Ishikawa (cell line): Measurements from ENCODE around the gene ANKDD1A.

Experiments used
- CEBPB ChIP-seq: IDR thresholded peaks from 2 replicates; pipeline ENCODE4 v1.6.1; 2012
- EP300 ChIP-seq: IDR thresholded peaks from 2 replicates; pipeline ENCODE4 v1.6.1; 2012; ENCODE audit warnings: borderline replicate concordance
- MAX ChIP-seq: IDR thresholded peaks from 2 replicates; pipeline ENCODE4 v1.6.1; 2012
- YY1 ChIP-seq: IDR thresholded peaks from 2 replicates; pipeline ENCODE4 v1.6.1; 2012; ENCODE audit warnings: low read depth
- TF ChIP-seq, protein P1 (sequence below): IDR thresholded peaks from 2 replicates; pipeline ENCODE4 v1.6.1; 2012; ENCODE audit warnings: low read depth, mild to moderate bottlenecking

DNA sequence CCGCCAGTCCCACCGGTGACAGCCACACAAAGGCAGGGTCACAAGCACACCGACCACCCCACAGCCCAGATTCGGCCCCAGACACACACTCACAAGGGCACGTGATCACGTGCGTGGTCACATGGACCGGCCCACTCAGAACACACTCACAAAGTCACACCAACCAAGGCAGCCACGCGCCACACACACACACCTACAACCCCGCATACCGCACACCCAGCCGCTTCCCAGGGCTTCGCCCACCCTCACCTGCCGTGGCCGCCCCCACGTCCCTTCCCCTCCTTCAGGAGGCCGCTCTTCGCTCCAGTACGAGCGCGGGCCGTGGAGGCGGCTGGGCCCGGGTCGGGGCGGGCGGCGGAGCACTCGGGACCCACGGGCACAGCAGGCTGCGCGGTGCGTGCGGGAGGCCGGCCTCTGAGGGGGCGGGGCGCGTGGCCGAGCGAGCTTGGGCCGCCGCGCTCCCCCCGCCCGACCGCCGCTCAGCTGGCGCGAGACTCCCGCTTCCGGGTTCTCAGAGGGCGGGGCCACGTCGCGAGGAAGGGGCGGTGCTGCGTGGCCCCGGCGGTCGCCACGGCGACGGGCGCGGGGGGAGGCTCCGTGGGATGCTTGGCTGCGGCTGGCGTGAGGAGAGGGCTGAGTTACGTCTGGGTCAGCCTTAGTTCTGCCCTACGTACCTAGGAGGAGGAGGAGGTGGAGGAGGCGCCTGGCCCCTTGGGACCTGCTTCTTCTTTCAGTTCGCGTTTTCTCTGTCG lies 77.9 kb downstream of the ANKDD1A start, which contains the start of gene SPG21:
- TF ChIP-seq, protein P1, sequence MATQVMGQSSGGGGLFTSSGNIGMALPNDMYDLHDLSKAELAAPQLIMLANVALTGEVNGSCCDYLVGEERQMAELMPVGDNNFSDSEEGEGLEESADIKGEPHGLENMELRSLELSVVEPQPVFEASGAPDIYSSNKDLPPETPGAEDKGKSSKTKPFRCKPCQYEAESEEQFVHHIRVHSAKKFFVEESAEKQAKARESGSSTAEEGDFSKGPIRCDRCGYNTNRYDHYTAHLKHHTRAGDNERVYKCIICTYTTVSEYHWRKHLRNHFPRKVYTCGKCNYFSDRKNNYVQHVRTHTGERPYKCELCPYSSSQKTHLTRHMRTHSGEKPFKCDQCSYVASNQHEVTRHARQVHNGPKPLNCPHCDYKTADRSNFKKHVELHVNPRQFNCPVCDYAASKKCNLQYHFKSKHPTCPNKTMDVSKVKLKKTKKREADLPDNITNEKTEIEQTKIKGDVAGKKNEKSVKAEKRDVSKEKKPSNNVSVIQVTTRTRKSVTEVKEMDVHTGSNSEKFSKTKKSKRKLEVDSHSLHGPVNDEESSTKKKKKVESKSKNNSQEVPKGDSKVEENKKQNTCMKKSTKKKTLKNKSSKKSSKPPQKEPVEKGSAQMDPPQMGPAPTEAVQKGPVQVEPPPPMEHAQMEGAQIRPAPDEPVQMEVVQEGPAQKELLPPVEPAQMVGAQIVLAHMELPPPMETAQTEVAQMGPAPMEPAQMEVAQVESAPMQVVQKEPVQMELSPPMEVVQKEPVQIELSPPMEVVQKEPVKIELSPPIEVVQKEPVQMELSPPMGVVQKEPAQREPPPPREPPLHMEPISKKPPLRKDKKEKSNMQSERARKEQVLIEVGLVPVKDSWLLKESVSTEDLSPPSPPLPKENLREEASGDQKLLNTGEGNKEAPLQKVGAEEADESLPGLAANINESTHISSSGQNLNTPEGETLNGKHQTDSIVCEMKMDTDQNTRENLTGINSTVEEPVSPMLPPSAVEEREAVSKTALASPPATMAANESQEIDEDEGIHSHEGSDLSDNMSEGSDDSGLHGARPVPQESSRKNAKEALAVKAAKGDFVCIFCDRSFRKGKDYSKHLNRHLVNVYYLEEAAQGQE = no peak
- TF ChIP-seq YY1 (no peak), CEBPB (no peak), MAX (peak; percentile 81), EP300 (no peak)
